IgD-negative memory B cell (primary cell): ENCODE data around the gene EYA3. TPM values are rescaled to one million over a fixed set of nuclear protein-coding genes. Genes with fewer than 3 reads are reported as not detected.
A peak's percentile ranks its signal among the peaks of the same experiment; 100 is the strongest.

Experiments
- H3K27ac Mint-ChIP-seq, 3 donors: one replicate each; pipeline ENCODE4 v1.8.0; 2020 to 2022; ENCODE audit warnings: mild to moderate bottlenecking in 3 of 3, mixed read lengths in 3 of 3, moderate library complexity in 1 of 3
- H3K27me3 Mint-ChIP-seq: one replicate; pipeline ENCODE4 v1.8.0; 2021; ENCODE audit warnings: mixed read lengths
- H3K36me3 Mint-ChIP-seq: one replicate; pipeline ENCODE4 v1.8.0; 2020; ENCODE audit warnings: mild to moderate bottlenecking, mixed read lengths
- H3K4me1 Mint-ChIP-seq, 3 donors: one replicate each; pipeline ENCODE4 v1.8.0; 2020 to 2022; ENCODE audit warnings: mixed read lengths in 3 of 3, mild to moderate bottlenecking in 1 of 3
- H3K4me3 Mint-ChIP-seq, 4 donors: one replicate each; pipeline ENCODE4 v1.8.0; 2020 to 2022; ENCODE audit warnings: mild to moderate bottlenecking in 4 of 4, mixed read lengths in 4 of 4, moderate library complexity in 3 of 4
- H3K9me3 Mint-ChIP-seq, 3 donors: one replicate each; pipeline ENCODE4 v1.8.0; 2020 to 2021; ENCODE audit warnings: mixed read lengths in 3 of 3, mild to moderate bottlenecking in 1 of 3
- polyA plus RNA-seq: library from polyadenylated mRNA; unstranded; fragments of 300-500 nt; fragmentation: Illumina TruSeq; gene quantifications from one replicate; pipeline ENCODE4 v1.2.3, GENCODE V29; 2021

The EYA3 gene
- polyA plus RNA-seq, 1 donor from 2014 or later = 5.8 TPM

GRCh38 chr1:28099050-28099769 lies 10.8 kb upstream of the EYA3 start:
- no peak overlapping the region for H3K27ac Mint-ChIP-seq
- H3K9me3 Mint-ChIP-seq = no peaks in the 10 kb centered on the region
- H3K36me3 Mint-ChIP-seq = no peaks in the 10 kb centered on the region
- H3K4me1 Mint-ChIP-seq = peaks cover 0 to 2% (median 0%) of the 10 kb centered on the region in 3 donors
- H3K4me3 Mint-ChIP-seq = no peak overlapping the region
- no peaks in the 10 kb centered on the region for H3K27me3 Mint-ChIP-seq

- Mint-ChIP-seq H3K4me1 (no peaks in the 10 kb centered on the region), H3K4me3 (no peak overlapping the region), H3K27ac (no peak overlapping the region), H3K9me3 (no peaks in the 10 kb centered on the region), H3K36me3 (no peaks in the 10 kb centered on the region), H3K27me3 (no peaks in the 10 kb centered on the region)
These were observed 8.7 kb upstream of the EYA3 start for GRCh38 chr1:28097100-28097472.

GRCh38 chr1:28096210-28097099 lies 8.0 kb upstream of the EYA3 start:
- H3K36me3 Mint-ChIP-seq = no peaks in the 10 kb centered on the region
- no peaks in the 10 kb centered on the region for H3K9me3 Mint-ChIP-seq
- no peak overlapping the region for H3K27ac Mint-ChIP-seq
- no peak overlapping the region for H3K4me3 Mint-ChIP-seq
- H3K4me1 Mint-ChIP-seq = no peaks in the 10 kb centered on the region
- H3K27me3 Mint-ChIP-seq = no peaks in the 10 kb centered on the region

GRCh38 chr1:28091043-28091781 lies 2.8 kb upstream of the EYA3 start:
- H3K4me1 Mint-ChIP-seq = peaks cover 19 to 24% (median 22%) of the 10 kb centered on the region in 3 donors

GRCh38 chr1:28087614-28088167 lies 719 bp downstream of the EYA3 start:
- Mint-ChIP-seq H3K4me1 (peaks cover 39 to 48% (median 41%) of the 10 kb centered on the region in 3 donors), H3K27me3 (no peaks in the 10 kb centered on the region), H3K4me3 (peak overlapping the region; percentile 91 to 98 (median 96)), H3K27ac (peak overlapping the region; percentile 87 to 99 (median 97)), H3K36me3 (peaks cover 2% of the 10 kb centered on the region), H3K9me3 (no peaks in the 10 kb centered on the region)

More at GRCh38 chr1:28091043-28091781, 2.8 kb upstream of the EYA3 start:
- H3K9me3 Mint-ChIP-seq = no peaks in the 10 kb centered on the region
- H3K4me3 Mint-ChIP-seq = peak overlapping the region in 3 of 4 donors; percentile 63 to 86 (median 64)
- no peaks in the 10 kb centered on the region for H3K27me3 Mint-ChIP-seq
- peaks cover 2% of the 10 kb centered on the region for H3K36me3 Mint-ChIP-seq
- peak overlapping the region; percentile 13 to 92 (median 74) for H3K27ac Mint-ChIP-seq

GRCh38 chr1:28086651-28087050 lies 1.8 kb downstream of the EYA3 start:
- Mint-ChIP-seq H3K27me3 (no peaks in the 10 kb centered on the region), H3K4me1 (peaks cover 39 to 50% (median 42%) of the 10 kb centered on the region in 3 donors), H3K4me3 (peak overlapping the region in 3 of 4 donors; percentile 67 to 97 (median 91)), H3K9me3 (no peaks in the 10 kb centered on the region), H3K27ac (peak overlapping the region; percentile 75 to 99 (median 87)), H3K36me3 (peaks cover 2% of the 10 kb centered on the region)

- no peaks in the 10 kb centered on the region for H3K9me3 Mint-ChIP-seq
- peak overlapping the region; percentile 47 to 82 (median 74) for H3K4me3 Mint-ChIP-seq
- H3K4me1 Mint-ChIP-seq = peaks cover 31 to 45% (median 36%) of the 10 kb centered on the region in 3 donors
- H3K27ac Mint-ChIP-seq = peak overlapping the region in 2 of 3 donors; percentile 56 to 60
- no peaks in the 10 kb centered on the region for H3K27me3 Mint-ChIP-seq
- H3K36me3 Mint-ChIP-seq = peaks cover 3% of the 10 kb centered on the region
These were observed 3.3 kb downstream of the EYA3 start for GRCh38 chr1:28085129-28085528.

GRCh38 chr1:28083876-28084275 lies 4.5 kb downstream of the EYA3 start:
- no peaks in the 10 kb centered on the region for H3K9me3 Mint-ChIP-seq
- peak overlapping the region in 1 of 3 donors; percentile 62 for H3K27ac Mint-ChIP-seq
- H3K4me1 Mint-ChIP-seq = peaks cover 31 to 48% (median 40%) of the 10 kb centered on the region in 3 donors
- H3K4me3 Mint-ChIP-seq = peak overlapping the region in 2 of 4 donors; percentile 45 to 63
- H3K36me3 Mint-ChIP-seq = peaks cover 3% of the 10 kb centered on the region
- no peaks in the 10 kb centered on the region for H3K27me3 Mint-ChIP-seq

- Mint-ChIP-seq H3K4me3 (no peak overlapping the region), H3K27ac (peak overlapping the region; percentile 53 to 67 (median 64)), H3K36me3 (peaks cover 3% of the 10 kb centered on the region), H3K4me1 (peaks cover 29 to 34% (median 30%) of the 10 kb centered on the region in 3 donors), H3K9me3 (no peaks in the 10 kb centered on the region), H3K27me3 (no peaks in the 10 kb centered on the region)
These were observed 9.5 kb downstream of the EYA3 start for GRCh38 chr1:28078680-28079626.

- Mint-ChIP-seq H3K4me1 (peaks cover 26 to 31% (median 26%) of the 10 kb centered on the region in 3 donors), H3K27me3 (no peaks in the 10 kb centered on the region), H3K4me3 (no peak overlapping the region), H3K9me3 (no peaks in the 10 kb centered on the region), H3K27ac (no peak overlapping the region), H3K36me3 (peaks cover 3% of the 10 kb centered on the region)
These were observed 10.1 kb downstream of the EYA3 start for GRCh38 chr1:28078262-28078661.

GRCh38 chr1:28074892-28075511 lies 13.4 kb downstream of the EYA3 start:
- no peaks in the 10 kb centered on the region for H3K27me3 Mint-ChIP-seq
- H3K4me1 Mint-ChIP-seq = peaks cover 37 to 47% (median 40%) of the 10 kb centered on the region in 3 donors
- peaks cover 3% of the 10 kb centered on the region for H3K36me3 Mint-ChIP-seq
- peak overlapping the region in 1 of 3 donors; percentile 33 for H3K27ac Mint-ChIP-seq
- no peaks in the 10 kb centered on the region for H3K9me3 Mint-ChIP-seq
- H3K4me3 Mint-ChIP-seq = peak overlapping the region in 1 of 4 donors; percentile 7

- Mint-ChIP-seq H3K4me1 (peaks cover 39 to 46% (median 42%) of the 10 kb centered on the region in 3 donors), H3K4me3 (no peak overlapping the region), H3K36me3 (peaks cover 3% of the 10 kb centered on the region), H3K27ac (peak overlapping the region in 1 of 3 donors; percentile 31), H3K27me3 (no peaks in the 10 kb centered on the region), H3K9me3 (no peaks in the 10 kb centered on the region)
These were observed 14.5 kb downstream of the EYA3 start for GRCh38 chr1:28073867-28074266.

GRCh38 chr1:28071813-28072212 lies 16.6 kb downstream of the EYA3 start:
- H3K4me3 Mint-ChIP-seq = peak overlapping the region in 2 of 4 donors; percentile 6 to 76
- H3K36me3 Mint-ChIP-seq = peaks cover 3% of the 10 kb centered on the region
- peaks cover 42 to 50% (median 44%) of the 10 kb centered on the region in 3 donors for H3K4me1 Mint-ChIP-seq
- no peak overlapping the region for H3K27ac Mint-ChIP-seq
- no peaks in the 10 kb centered on the region for H3K9me3 Mint-ChIP-seq
- H3K27me3 Mint-ChIP-seq = no peaks in the 10 kb centered on the region
